A673 (cell line): ENCODE measurements around the gene KEL.

ENCODE experiments used
- EZH2 ChIP-seq: fragments of 200-600 bp; sonication (generic); IDR thresholded peaks from 2 replicates; pipeline ENCODE4 v1.6.1; 2017; ENCODE audit warnings: borderline replicate concordance, low read depth, mild to moderate bottlenecking, mixed read lengths, antibody characterized with exemption, low read length; ENCODE audit not compliant: poor library complexity, severe bottlenecking
- TF ChIP-seq, protein P1 (sequence below): fragments of 300-800, 200-600 bp; sonication (generic); conservative IDR thresholded peaks from 2 replicates; pipeline ENCODE4 v1.5.1; 2017; ENCODE audit warnings: low read depth, mild to moderate bottlenecking, antibody characterized with exemption, low read length, moderate library complexity, mixed read lengths

- TF ChIP-seq, protein P1, sequence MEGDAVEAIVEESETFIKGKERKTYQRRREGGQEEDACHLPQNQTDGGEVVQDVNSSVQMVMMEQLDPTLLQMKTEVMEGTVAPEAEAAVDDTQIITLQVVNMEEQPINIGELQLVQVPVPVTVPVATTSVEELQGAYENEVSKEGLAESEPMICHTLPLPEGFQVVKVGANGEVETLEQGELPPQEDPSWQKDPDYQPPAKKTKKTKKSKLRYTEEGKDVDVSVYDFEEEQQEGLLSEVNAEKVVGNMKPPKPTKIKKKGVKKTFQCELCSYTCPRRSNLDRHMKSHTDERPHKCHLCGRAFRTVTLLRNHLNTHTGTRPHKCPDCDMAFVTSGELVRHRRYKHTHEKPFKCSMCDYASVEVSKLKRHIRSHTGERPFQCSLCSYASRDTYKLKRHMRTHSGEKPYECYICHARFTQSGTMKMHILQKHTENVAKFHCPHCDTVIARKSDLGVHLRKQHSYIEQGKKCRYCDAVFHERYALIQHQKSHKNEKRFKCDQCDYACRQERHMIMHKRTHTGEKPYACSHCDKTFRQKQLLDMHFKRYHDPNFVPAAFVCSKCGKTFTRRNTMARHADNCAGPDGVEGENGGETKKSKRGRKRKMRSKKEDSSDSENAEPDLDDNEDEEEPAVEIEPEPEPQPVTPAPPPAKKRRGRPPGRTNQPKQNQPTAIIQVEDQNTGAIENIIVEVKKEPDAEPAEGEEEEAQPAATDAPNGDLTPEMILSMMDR: no peak
- no peak for TF ChIP-seq EZH2
Measured at GRCh38 chr7:142938611-142939010, 23.6 kb downstream of the KEL start.
